ENCODE results near the gene ASXL1. TPM values are rescaled to one million over a fixed set of nuclear protein-coding genes. Genes with fewer than 3 reads are reported as not detected.

Gene ASXL1
- total RNA-seq, 1 experiment from 2014 or later, result 52.2 TPM

DNA sequence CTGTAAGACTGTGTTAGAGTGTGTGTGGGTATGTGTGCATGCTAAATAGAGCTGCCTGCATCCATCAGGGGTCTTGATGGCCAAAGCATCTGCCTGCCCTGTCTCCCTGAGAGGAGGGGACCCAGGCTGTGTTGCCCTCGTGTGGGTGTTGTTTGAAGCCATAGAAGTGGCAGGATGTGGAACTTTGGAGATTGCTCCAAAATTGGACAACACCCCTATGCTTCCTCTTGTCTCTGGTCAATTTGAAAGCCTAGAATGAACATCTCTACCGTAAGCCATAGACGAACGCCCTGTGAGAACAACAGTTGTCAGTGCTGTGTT lies 82.6 kb downstream of the ASXL1 start:
- H3K4me1 ChIP-seq (ENCODE audit: control insufficient read depth in 1 of 2, insufficient read depth in 2 of 2, low read length in 2 of 2), result no peaks in the 10 kb centered on the region
- H2AFZ ChIP-seq (ENCODE audit: low read depth, low read length, poor library complexity, severe bottlenecking), result no peak overlapping the region
- no peak overlapping the region for H3K9ac ChIP-seq (ENCODE audit: low read length)
- ATAC-seq, result no peak
- ChIA-PET CTCF (no interaction called here), RAD21 (ENCODE audit: low non-redundant PET in 1 of 2, low total read pairs in 2 of 2, uncharacterized antibody in 2 of 2, unreplicated experiment in 2 of 2) (no interaction called here), POLR2A (no interaction called here)
- H3K9me3 ChIP-seq (ENCODE audit: control insufficient read depth in 1 of 2, insufficient read depth in 1 of 2, low read depth in 1 of 2, low read length in 2 of 2), result no peaks in the 10 kb centered on the region
- no peaks in the 10 kb centered on the region for H3K27me3 ChIP-seq (ENCODE audit: insufficient read depth, low read length)
- no TSS peak for BruUV-seq (replicated peaks)
- no peaks in the 10 kb centered on the region for H3K79me2 ChIP-seq (ENCODE audit: insufficient read depth, low read length)
- no peak for TF ChIP-seq FOSL1 (IDR thresholded peaks at IDR 0.05; ENCODE audit: low read depth)
- TF ChIP-seq, protein P1, sequence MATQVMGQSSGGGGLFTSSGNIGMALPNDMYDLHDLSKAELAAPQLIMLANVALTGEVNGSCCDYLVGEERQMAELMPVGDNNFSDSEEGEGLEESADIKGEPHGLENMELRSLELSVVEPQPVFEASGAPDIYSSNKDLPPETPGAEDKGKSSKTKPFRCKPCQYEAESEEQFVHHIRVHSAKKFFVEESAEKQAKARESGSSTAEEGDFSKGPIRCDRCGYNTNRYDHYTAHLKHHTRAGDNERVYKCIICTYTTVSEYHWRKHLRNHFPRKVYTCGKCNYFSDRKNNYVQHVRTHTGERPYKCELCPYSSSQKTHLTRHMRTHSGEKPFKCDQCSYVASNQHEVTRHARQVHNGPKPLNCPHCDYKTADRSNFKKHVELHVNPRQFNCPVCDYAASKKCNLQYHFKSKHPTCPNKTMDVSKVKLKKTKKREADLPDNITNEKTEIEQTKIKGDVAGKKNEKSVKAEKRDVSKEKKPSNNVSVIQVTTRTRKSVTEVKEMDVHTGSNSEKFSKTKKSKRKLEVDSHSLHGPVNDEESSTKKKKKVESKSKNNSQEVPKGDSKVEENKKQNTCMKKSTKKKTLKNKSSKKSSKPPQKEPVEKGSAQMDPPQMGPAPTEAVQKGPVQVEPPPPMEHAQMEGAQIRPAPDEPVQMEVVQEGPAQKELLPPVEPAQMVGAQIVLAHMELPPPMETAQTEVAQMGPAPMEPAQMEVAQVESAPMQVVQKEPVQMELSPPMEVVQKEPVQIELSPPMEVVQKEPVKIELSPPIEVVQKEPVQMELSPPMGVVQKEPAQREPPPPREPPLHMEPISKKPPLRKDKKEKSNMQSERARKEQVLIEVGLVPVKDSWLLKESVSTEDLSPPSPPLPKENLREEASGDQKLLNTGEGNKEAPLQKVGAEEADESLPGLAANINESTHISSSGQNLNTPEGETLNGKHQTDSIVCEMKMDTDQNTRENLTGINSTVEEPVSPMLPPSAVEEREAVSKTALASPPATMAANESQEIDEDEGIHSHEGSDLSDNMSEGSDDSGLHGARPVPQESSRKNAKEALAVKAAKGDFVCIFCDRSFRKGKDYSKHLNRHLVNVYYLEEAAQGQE (IDR thresholded peaks at IDR 0.05; ENCODE audit: low read depth), result no peak
- no peak for TF ChIP-seq SP1 (IDR thresholded peaks at IDR 0.05; ENCODE audit: low read depth)
- TF ChIP-seq TCF7L2 (IDR thresholded peaks at IDR 0.05; ENCODE audit: borderline replicate concordance, extremely low read depth, insufficient read depth, insufficient read length), result no peak
- no peak overlapping the region for H3K4me3 ChIP-seq (replicated peaks in 1 of 2; ENCODE audit: low read depth in 1 of 2, low read length in 2 of 2)
- H3K27ac ChIP-seq (ENCODE audit: low read depth, low read length), result no peak overlapping the region
- no peak overlapping the region for H3K4me2 ChIP-seq (ENCODE audit: low read length)
- peaks cover 16 to 17% of the 10 kb centered on the region in 2 experiments; a peak in 3 of 4 replicates for H3K36me3 ChIP-seq (ENCODE audit: control insufficient read depth in 1 of 2, insufficient read depth in 2 of 2, low read length in 2 of 2)
- H3K9me2 ChIP-seq (ENCODE audit: insufficient read depth), result no peaks in the 10 kb centered on the region
- intact Hi-C loops (cut with micrococcal nuclease), result no loop called here
- no peaks in the 10 kb centered on the region for H4K20me1 ChIP-seq (ENCODE audit: insufficient read depth)
- DNase-seq (ENCODE audit: low read depth, low spot score), result no peak

DNA sequence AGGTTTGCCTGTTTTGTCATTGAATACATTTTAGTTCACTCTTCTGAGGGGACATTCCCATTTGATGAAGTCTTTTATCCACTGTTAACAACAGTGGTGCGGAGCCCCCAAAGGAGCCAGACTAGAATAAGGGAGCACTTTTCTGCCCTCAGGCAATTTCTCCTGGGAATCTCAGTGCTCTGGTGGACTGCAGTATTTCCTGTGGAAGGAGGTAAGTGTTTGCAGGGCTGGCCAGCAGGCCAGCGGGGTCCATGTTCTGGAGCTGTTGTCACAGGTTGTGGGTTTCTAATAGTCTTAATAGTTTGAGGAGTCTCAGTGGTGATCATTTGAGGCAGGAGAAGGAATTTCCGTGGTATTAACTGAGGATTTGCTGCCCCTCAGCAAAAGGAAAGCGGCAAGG lies 83.5 kb downstream of the ASXL1 start:
- intact Hi-C loops (cut with micrococcal nuclease), result no loop called here
- Histone ChIP-seq H3K27ac (ENCODE audit: low read depth, low read length) (no peak overlapping the region), H3K9me2 (ENCODE audit: insufficient read depth) (no peaks in the 10 kb centered on the region), H2AFZ (ENCODE audit: low read depth, low read length, poor library complexity, severe bottlenecking) (no peak overlapping the region), H4K20me1 (ENCODE audit: insufficient read depth) (no peaks in the 10 kb centered on the region), H3K4me3 (replicated peaks in 1 of 2; ENCODE audit: low read depth in 1 of 2, low read length in 2 of 2) (no peak overlapping the region), H3K27me3 (ENCODE audit: insufficient read depth, low read length) (no peaks in the 10 kb centered on the region), H3K9ac (ENCODE audit: low read length) (no peak overlapping the region), H3K9me3 (ENCODE audit: control insufficient read depth in 1 of 2, insufficient read depth in 1 of 2, low read depth in 1 of 2, low read length in 2 of 2) (no peaks in the 10 kb centered on the region), H3K4me2 (ENCODE audit: low read length) (no peak overlapping the region), H3K4me1 (ENCODE audit: control insufficient read depth in 1 of 2, insufficient read depth in 2 of 2, low read length in 2 of 2) (no peaks in the 10 kb centered on the region), H3K36me3 (ENCODE audit: control insufficient read depth in 1 of 2, insufficient read depth in 2 of 2, low read length in 2 of 2) (peaks cover 9 to 17% of the 10 kb centered on the region in 2 experiments; a peak in 3 of 4 replicates), H3K79me2 (ENCODE audit: insufficient read depth, low read length) (no peaks in the 10 kb centered on the region)
- ATAC-seq, result no peak
- BruUV-seq (replicated peaks), result no TSS peak
- ChIA-PET CTCF (no interaction called here), POLR2A (no interaction called here), RAD21 (ENCODE audit: low non-redundant PET in 1 of 2, low total read pairs in 2 of 2, uncharacterized antibody in 2 of 2, unreplicated experiment in 2 of 2) (no interaction called here)
- DNase-seq (ENCODE audit: low read depth, low spot score), result no peak
- TF ChIP-seq, protein P2, sequence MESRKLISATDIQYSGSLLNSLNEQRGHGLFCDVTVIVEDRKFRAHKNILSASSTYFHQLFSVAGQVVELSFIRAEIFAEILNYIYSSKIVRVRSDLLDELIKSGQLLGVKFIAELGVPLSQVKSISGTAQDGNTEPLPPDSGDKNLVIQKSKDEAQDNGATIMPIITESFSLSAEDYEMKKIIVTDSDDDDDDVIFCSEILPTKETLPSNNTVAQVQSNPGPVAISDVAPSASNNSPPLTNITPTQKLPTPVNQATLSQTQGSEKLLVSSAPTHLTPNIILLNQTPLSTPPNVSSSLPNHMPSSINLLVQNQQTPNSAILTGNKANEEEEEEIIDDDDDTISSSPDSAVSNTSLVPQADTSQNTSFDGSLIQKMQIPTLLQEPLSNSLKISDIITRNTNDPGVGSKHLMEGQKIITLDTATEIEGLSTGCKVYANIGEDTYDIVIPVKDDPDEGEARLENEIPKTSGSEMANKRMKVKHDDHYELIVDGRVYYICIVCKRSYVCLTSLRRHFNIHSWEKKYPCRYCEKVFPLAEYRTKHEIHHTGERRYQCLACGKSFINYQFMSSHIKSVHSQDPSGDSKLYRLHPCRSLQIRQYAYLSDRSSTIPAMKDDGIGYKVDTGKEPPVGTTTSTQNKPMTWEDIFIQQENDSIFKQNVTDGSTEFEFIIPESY (IDR thresholded peaks at IDR 0.05; ENCODE audit: extremely low read depth, insufficient replicate concordance, low read length), result no peak
- TF ChIP-seq SP1 (IDR thresholded peaks at IDR 0.05; ENCODE audit: low read depth), result no peak
- TF ChIP-seq, protein P3, sequence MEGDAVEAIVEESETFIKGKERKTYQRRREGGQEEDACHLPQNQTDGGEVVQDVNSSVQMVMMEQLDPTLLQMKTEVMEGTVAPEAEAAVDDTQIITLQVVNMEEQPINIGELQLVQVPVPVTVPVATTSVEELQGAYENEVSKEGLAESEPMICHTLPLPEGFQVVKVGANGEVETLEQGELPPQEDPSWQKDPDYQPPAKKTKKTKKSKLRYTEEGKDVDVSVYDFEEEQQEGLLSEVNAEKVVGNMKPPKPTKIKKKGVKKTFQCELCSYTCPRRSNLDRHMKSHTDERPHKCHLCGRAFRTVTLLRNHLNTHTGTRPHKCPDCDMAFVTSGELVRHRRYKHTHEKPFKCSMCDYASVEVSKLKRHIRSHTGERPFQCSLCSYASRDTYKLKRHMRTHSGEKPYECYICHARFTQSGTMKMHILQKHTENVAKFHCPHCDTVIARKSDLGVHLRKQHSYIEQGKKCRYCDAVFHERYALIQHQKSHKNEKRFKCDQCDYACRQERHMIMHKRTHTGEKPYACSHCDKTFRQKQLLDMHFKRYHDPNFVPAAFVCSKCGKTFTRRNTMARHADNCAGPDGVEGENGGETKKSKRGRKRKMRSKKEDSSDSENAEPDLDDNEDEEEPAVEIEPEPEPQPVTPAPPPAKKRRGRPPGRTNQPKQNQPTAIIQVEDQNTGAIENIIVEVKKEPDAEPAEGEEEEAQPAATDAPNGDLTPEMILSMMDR (IDR thresholded peaks at IDR 0.05 in 2 of 3, conservative IDR thresholded peaks at IDR 0.05 in 1 of 3; ENCODE audit: borderline replicate concordance in 1 of 3, insufficient read depth in 1 of 3, low read depth in 2 of 3, low read length in 2 of 3), result no peak
- no peak for TF ChIP-seq YY1 (IDR thresholded peaks at IDR 0.05; ENCODE audit: extremely low read depth, insufficient replicate concordance, low read depth, low read length)
- no peak for TF ChIP-seq CEBPB (IDR thresholded peaks at IDR 0.05; ENCODE audit: low read depth)
- no peak for TF ChIP-seq EGR1 (IDR thresholded peaks at IDR 0.05; ENCODE audit: low read depth)
- TF ChIP-seq RAD21 (IDR thresholded peaks at IDR 0.05; ENCODE audit: low read depth), result no peak
- no peak for TF ChIP-seq POLR2A (IDR thresholded peaks at IDR 0.05; ENCODE audit: borderline replicate concordance, extremely low read depth, insufficient read depth, insufficient read length)
- TF ChIP-seq EZH2phosphoT487 (IDR thresholded peaks at IDR 0.05; ENCODE audit: borderline replicate concordance), result no peak
- TF ChIP-seq FOSL1 (IDR thresholded peaks at IDR 0.05; ENCODE audit: low read depth), result no peak
- no peak for TF ChIP-seq EZH2 (IDR thresholded peaks at IDR 0.05)
- TF ChIP-seq SRF (IDR thresholded peaks at IDR 0.05; ENCODE audit: low read depth), result no peak
